A673 (cell line): ENCODE results near the gene CCDC43.
"Not testable (repeated sequence)": the region's sequence is repeated elsewhere in the genome, so short reads cannot be mapped to it uniquely, and the experiment has no call there.

Experiments
- CTCF ChIP-seq: fragments of 300-800, 200-600 bp; sonication (generic); conservative IDR thresholded peaks from 2 replicates; pipeline ENCODE4 v1.5.1; 2017; ENCODE audit warnings: low read depth, mild to moderate bottlenecking, antibody characterized with exemption, low read length, moderate library complexity, mixed read lengths
- EZH2 ChIP-seq: fragments of 200-600 bp; sonication (generic); IDR thresholded peaks from 2 replicates; pipeline ENCODE4 v1.6.1; 2017; ENCODE audit warnings: borderline replicate concordance, low read depth, mild to moderate bottlenecking, mixed read lengths, antibody characterized with exemption, low read length; ENCODE audit not compliant: poor library complexity, severe bottlenecking

DNA sequence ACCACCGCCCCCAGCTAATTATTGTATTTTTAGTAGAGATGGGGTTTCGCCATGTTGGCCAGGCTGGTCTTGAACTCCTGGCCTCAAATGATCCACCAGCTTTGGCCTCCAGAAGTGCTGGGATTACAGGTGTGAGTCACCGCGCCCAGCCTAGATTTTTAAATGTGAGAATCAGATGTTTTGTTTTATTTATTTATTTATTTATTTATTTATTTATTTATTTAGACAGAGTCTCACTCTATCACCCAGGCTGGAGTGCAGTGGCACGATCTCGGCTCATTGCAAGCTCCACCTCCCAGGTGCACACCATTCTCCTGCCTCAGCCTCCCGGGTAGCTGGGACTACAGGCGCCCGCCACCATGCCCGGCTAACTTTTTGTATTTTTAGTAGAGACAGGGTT lies 10.7 kb upstream of the CCDC43 start:
- TF ChIP-seq CTCF, EZH2: not testable (repeated sequence)
